HFFc6 (cell line): ENCODE data around the gene RPL37A. TPM values are rescaled to one million over a fixed set of nuclear protein-coding genes. Genes with fewer than 3 reads are reported as not detected.

Experiments
- DNase-seq: peaks from one replicate; pipeline ENCODE4 v3.0.0-alpha.2; 2018
- H3K27ac Mint-ChIP-seq: 2 replicates; pipeline ENCODE4 v1.8.0; 2020; ENCODE audit warnings: mild to moderate bottlenecking, mixed read lengths
- H3K27me3 Mint-ChIP-seq: 2 replicates; pipeline ENCODE4 v1.8.0; 2021; ENCODE audit warnings: mild to moderate bottlenecking, moderate library complexity, mixed read lengths; ENCODE audit not compliant: insufficient read depth
- H3K36me3 Mint-ChIP-seq: 2 replicates; pipeline ENCODE4 v1.8.0; 2021; ENCODE audit warnings: low read depth, mixed read lengths
- H3K4me1 Mint-ChIP-seq: 2 replicates; pipeline ENCODE4 v1.8.0; 2020; ENCODE audit warnings: low read depth, mixed read lengths
- H3K4me3 Mint-ChIP-seq: 2 replicates; pipeline ENCODE4 v1.8.0; 2020; ENCODE audit warnings: mild to moderate bottlenecking, moderate library complexity, mixed read lengths
- H3K9me3 Mint-ChIP-seq: 2 replicates; pipeline ENCODE4 v1.8.0; 2020; ENCODE audit warnings: mild to moderate bottlenecking, mixed read lengths
- CTCF ChIP-seq: fragments of 200-600 bp; sonication (generic); IDR thresholded peaks from 2 replicates; pipeline ENCODE4 v1.5.0; 2021; ENCODE audit warnings: antibody characterized with exemption, mild to moderate bottlenecking
- total RNA-seq, 6 experiments: library from RNA; stranded (reverse); fragmentation: NEBNext Ultra II Directional; extraction: Animal tissue kit (Norgen Biotek cat#: 25700); gene quantifications; 2 replicates in 1 of 6; 3 replicates in 5 of 6; pipeline ENCODE4 v1.2.3, GENCODE V29; 2021

Gene RPL37A
- total RNA-seq, 6 experiments from 2014 or later, result 1,992 to 3,122 (median 2,808) TPM

- Mint-ChIP-seq H3K27me3 (peaks cover 2% of the 10 kb centered on the region; the same call in 1 of the 2 replicates), H3K4me3 (no peak overlapping the region), H3K27ac (no peak overlapping the region), H3K4me1 (peaks cover 8% of the 10 kb centered on the region), H3K9me3 (peaks cover 14% of the 10 kb centered on the region), H3K36me3 (peaks cover 40% of the 10 kb centered on the region)
- no peak for DNase-seq
- TF ChIP-seq CTCF, result no peak
These were observed 34.4 kb upstream of the RPL37A start for GRCh38 chr2:216464104-216464720.

DNA sequence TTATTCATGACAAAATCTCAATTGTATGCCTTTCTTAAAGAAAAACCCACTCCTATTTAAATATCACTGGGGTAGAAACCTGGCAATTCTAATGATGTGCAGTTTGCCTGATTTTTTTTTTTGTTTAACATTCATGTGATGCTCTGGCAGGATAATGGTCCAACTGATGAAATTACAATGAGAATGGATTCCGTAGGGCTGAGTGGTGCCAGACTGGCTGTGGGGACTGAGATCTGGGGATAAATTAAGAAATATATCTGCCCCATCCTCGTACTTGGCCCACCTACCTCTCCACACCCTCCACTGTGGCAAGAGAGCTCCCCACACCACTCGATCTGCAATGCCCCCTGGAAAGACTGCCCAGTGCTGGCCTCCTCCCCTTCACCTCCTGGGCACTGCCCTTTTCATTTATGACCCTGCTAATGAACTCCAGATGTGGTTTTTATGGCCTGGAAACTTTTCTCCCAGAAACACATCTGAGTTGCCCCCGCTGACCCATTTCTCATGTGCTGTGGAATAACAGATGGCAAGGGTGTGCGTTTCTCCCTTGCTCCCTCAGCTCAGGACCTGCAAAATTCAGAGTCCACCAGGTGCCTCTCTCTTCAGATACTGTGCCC lies 33.0 kb upstream of the RPL37A start:
- peak overlapping the region; percentile 20; the same call in 1 of the 2 replicates for H3K27ac Mint-ChIP-seq
- TF ChIP-seq CTCF, result no peak
- H3K4me1 Mint-ChIP-seq, result peaks cover 8% of the 10 kb centered on the region
- H3K36me3 Mint-ChIP-seq, result peaks cover 45% of the 10 kb centered on the region
- H3K27me3 Mint-ChIP-seq, result peaks cover 2% of the 10 kb centered on the region; the same call in 1 of the 2 replicates
- DNase-seq, result no peak
- H3K4me3 Mint-ChIP-seq, result no peak overlapping the region
- H3K9me3 Mint-ChIP-seq, result peaks cover 14% of the 10 kb centered on the region

GRCh38 chr2:216467845-216468244 lies 30.8 kb upstream of the RPL37A start:
- H3K27ac Mint-ChIP-seq, result no peak overlapping the region
- H3K4me3 Mint-ChIP-seq, result no peak overlapping the region
- no peak for DNase-seq
- TF ChIP-seq CTCF, result no peak
- H3K9me3 Mint-ChIP-seq, result peaks cover 7% of the 10 kb centered on the region; the same call in 1 of the 2 replicates
- peaks cover 8% of the 10 kb centered on the region for H3K4me1 Mint-ChIP-seq
- H3K36me3 Mint-ChIP-seq, result peaks cover 32% of the 10 kb centered on the region
- H3K27me3 Mint-ChIP-seq, result no peaks in the 10 kb centered on the region; the same call in 1 of the 2 replicates

GRCh38 chr2:216469661-216470060 lies 29.0 kb upstream of the RPL37A start:
- H3K4me1 Mint-ChIP-seq, result peaks cover 8% of the 10 kb centered on the region
- no peak overlapping the region for H3K27ac Mint-ChIP-seq
- peaks cover 17% of the 10 kb centered on the region for H3K36me3 Mint-ChIP-seq
- TF ChIP-seq CTCF, result no peak
- DNase-seq, result no peak
- H3K27me3 Mint-ChIP-seq, result no peaks in the 10 kb centered on the region; the same call in 1 of the 2 replicates
- no peak overlapping the region for H3K4me3 Mint-ChIP-seq
- H3K9me3 Mint-ChIP-seq, result no peaks in the 10 kb centered on the region

DNA sequence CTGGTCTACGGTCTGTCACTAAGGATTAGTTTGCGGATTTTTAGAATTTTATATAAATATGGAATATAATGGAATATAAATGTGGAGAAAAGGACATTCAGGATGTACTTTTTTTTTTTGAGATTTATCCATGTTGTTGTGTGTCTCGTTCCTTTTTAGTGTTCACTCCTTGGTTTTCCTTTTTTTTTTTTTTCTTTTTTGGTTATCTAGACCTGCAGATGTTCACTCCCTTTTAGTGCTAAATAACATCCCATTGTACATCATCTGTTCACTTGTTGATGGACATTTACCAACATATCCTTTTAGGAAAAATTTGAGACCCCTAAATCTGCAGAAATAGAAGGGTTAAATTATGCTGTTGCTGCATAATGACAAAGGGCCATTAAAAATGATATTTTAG lies 25.5 kb upstream of the RPL37A start:
- Mint-ChIP-seq H3K4me1 (peaks cover 12% of the 10 kb centered on the region), H3K27ac (no peak overlapping the region), H3K9me3 (no peaks in the 10 kb centered on the region), H3K4me3 (no peak overlapping the region), H3K36me3 (peaks cover 12% of the 10 kb centered on the region), H3K27me3 (no peaks in the 10 kb centered on the region)
- no peak for DNase-seq
- no peak for TF ChIP-seq CTCF
